ENCODE results near the gene SLC5A2.

The SLC5A2 gene

DNA sequence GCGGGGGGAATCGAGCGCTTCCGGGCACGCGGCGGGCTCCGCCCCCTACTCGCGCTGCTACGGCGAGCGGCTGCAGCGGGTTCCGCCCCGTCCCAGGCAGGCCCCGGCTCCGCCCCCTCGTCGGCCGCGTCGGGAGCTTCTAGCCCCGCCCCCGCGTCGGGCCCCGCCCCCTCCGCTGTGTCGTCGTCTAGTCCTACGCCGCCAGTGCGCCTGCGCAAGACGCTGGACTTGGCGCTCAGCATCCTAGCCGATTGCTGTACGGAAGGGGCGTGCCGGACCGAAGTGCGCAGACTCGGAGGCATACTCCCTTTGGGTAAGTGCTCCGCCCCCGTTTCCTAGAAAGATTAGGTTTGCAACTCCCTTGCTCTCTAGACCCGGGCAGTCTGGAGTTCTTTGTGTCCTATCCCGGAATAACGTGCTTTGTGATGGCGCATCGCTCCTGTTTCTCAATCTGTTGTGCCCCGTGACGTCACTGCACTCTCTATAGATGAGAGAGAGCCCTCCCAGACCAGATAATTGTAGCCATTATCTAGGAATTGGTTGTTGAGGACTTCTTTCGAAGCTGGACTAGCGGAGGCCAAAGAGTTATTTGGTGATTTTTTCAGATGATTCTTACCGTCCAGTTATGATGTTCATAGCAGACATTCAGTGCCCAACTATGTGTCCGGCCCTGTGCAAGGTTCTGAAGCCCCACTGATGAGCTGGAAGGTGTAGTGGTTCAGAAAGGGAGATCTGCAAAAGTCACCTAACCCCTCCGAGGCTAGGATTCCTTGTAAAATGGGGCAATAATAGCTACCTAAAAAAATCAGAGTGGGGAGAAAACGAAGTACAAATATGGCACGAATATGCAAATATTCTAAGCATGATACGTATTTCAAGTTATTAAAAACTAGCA, 23.0 kb upstream of the SLC5A2 start:
- no peak for TF ChIP-seq CTCF (IDR thresholded peaks at IDR 0.05; ENCODE audit: unreplicated experiment in 3 of 3)
- peaks cover 16% of the 10 kb centered on the region for H3K36me3 Mint-ChIP-seq (ENCODE audit: low read depth)
- H3K4me1 Mint-ChIP-seq: peaks cover 34% of the 10 kb centered on the region
- peak overlapping the region; percentile 93 to 94 (median 93) for H3K4me3 Mint-ChIP-seq
- H3K9me3 Mint-ChIP-seq: no peaks in the 10 kb centered on the region
- H3K27me3 Mint-ChIP-seq (ENCODE audit: low read depth): no peaks in the 10 kb centered on the region
- H3K27ac Mint-ChIP-seq: peak overlapping the region; percentile 97 to 99 (median 98)

DNA sequence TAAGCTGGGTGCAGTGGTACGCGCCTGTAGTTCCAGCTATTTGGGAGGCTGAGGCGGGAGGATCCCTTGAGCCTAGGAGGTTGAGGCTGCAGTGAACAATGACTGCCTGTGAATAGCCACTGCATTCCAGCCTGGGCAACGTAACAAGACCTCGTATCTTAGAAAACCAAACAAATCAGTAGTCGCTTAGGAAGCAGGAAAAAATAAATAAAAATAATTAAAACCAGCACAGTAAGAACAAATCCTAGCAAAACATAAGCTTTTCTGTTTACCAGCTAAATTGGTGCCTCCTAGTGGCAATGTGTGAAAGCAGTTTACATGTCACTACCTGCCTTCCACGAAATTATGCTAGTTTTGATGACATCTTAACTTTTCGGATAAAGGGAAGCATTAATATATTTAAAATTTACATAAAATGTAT, 22.3 kb upstream of the SLC5A2 start:
- peaks cover 27% of the 10 kb centered on the region for H3K4me1 Mint-ChIP-seq
- peaks cover 22% of the 10 kb centered on the region for H3K36me3 Mint-ChIP-seq (ENCODE audit: low read depth)
- H3K27me3 Mint-ChIP-seq (ENCODE audit: low read depth): no peaks in the 10 kb centered on the region
- peak; percentile 61 to 72 (median 67) for TF ChIP-seq CTCF (IDR thresholded peaks at IDR 0.05; ENCODE audit: unreplicated experiment in 3 of 3)
- H3K27ac Mint-ChIP-seq: peak overlapping the region; percentile 97 to 99 (median 98)
- H3K9me3 Mint-ChIP-seq: no peaks in the 10 kb centered on the region
- H3K4me3 Mint-ChIP-seq: peak overlapping the region; percentile 89 to 93 (median 93)

DNA sequence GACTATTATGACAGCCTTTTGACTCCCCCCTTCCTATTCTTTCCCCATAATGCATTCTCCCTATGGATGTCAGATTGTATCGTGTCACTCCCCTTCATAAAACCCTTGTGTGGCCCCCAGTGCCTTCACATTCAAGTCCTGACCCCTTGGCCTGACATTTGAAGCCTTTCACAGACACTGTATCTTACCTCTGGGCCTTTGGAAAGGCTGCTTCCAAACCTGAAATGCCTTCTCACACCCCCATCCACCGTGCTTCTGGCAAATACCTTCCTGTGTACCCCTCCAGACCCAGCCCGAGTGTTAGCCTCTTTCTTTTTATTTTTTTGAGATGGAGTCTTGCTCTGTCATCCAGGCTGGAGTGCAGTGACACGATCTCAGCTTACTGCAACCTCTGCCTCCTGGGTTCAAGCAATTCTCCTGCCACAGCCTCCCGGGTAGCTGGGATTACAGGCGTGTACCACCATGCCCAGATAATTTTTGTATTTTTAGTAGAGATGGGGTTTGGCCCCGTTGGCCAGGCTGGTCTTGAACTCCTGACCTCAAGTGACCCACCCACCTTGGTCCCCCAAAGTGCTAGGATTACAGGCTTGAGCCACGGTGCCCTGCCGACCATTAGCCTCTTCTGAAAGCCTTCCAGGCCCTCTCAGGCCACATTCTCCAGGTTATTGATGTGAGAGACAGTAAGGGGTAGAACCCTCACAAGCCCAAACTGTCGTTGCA, 21.6 kb upstream of the SLC5A2 start:
- Mint-ChIP-seq H3K4me3 (peak overlapping the region; percentile 60 to 93 (median 76)), H3K27me3 (ENCODE audit: low read depth) (no peaks in the 10 kb centered on the region), H3K4me1 (peaks cover 22% of the 10 kb centered on the region), H3K27ac (peak overlapping the region; percentile 97 to 99 (median 98)), H3K36me3 (ENCODE audit: low read depth) (peaks cover 24% of the 10 kb centered on the region), H3K9me3 (no peaks in the 10 kb centered on the region)
- TF ChIP-seq CTCF (IDR thresholded peaks at IDR 0.05; ENCODE audit: unreplicated experiment in 3 of 3): no peak

DNA sequence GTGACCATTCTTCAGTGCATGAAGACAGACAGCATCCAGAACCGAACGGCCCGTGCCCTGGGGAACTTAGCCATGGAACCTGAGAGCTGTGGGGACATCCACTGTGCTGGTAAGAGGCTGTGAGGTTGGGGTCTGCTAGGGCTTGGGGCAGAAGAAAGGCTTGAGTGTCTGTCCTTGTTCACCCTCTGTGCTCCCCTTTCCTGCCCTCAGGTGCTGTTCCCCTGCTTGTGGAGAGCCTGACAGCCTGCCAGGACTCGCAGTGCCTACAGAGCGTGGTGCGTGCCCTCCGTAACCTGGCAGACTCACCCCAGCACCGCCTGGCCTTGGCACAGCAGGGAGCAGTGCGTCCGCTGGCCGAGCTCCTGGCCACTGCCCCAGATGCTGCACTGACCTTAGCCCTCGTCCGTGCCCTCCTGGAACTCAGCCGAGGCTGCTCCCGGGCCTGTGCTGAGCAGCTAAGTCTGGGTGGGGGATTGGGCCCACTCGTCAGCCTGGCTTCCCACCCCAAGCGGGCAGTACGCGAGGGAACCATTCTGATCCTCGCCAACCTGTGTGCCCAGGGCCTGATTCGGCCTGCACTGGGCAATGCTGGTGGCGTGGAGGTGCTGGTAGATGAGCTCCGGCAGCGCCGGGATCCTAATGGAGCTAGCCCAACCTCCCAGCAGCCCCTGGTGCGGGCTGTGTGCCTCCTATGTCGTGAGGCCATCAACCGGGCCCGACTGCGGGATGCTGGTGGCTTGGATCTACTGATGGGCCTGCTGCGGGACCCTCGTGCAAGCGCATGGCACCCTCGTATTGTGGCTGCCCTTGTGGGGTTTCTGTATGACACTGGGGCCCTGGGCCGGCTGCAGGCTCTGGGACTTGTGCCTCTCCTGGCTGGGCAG, 20.8 kb upstream of the SLC5A2 start:
- Mint-ChIP-seq H3K9me3 (no peaks in the 10 kb centered on the region), H3K27me3 (ENCODE audit: low read depth) (no peaks in the 10 kb centered on the region), H3K36me3 (ENCODE audit: low read depth) (peaks cover 29% of the 10 kb centered on the region), H3K4me3 (no peak overlapping the region), H3K27ac (no peak overlapping the region), H3K4me1 (peaks cover 18% of the 10 kb centered on the region)
- TF ChIP-seq CTCF (IDR thresholded peaks at IDR 0.05; ENCODE audit: unreplicated experiment in 3 of 3): no peak

GRCh38 chr16:31464348-31464769, 18.6 kb upstream of the SLC5A2 start:
- Mint-ChIP-seq H3K27ac (no peak overlapping the region), H3K9me3 (no peaks in the 10 kb centered on the region), H3K4me3 (no peak overlapping the region), H3K36me3 (ENCODE audit: low read depth) (peaks cover 29% of the 10 kb centered on the region), H3K27me3 (ENCODE audit: low read depth) (no peaks in the 10 kb centered on the region), H3K4me1 (peaks cover 13% of the 10 kb centered on the region)
- TF ChIP-seq CTCF (IDR thresholded peaks at IDR 0.05; ENCODE audit: unreplicated experiment in 3 of 3): no peak
